Choroid plexus epithelial cell (primary cell): Measurements from ENCODE around the gene MTARC1.

Source experiments
- DNase-seq: peaks from one replicate; pipeline ENCODE4 v3.0.0-alpha.2; 2010; ENCODE audit warnings: low read depth
- H3K4me3 ChIP-seq: 2 replicates; pipeline ENCODE4 v1.5.1; 2011; ENCODE audit warnings: low read depth, mild to moderate bottlenecking, control low read depth, low read length, moderate library complexity
- TF ChIP-seq, protein P1 (sequence below): conservative IDR thresholded peaks from 2 replicates; pipeline ENCODE4 v1.5.1; 2011; ENCODE audit warnings: low read depth, mild to moderate bottlenecking, control low read depth, inconsistent platforms, low read length, moderate library complexity

MTARC1 gene

DNA sequence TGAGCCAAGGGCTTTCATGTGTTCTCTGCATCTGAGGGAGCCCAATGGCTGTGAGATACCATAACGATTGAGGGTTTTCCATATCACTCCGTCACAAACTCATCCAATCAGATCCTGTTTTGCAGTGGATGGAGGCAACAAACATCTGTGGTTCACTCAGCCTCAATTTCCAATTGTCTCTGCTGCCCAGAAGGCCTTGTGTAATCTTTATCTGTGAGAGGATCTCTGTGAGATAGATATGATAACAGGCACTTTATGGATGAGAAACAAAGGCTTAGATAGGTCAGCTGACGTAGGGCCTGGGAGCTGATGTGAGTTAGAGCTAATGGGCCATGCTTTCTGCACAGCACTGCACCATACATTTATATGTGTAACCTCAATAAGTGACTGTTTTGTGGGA lies 3.3 kb upstream of the MTARC1 start:
- DNase-seq, result no peak
- TF ChIP-seq, protein P1, sequence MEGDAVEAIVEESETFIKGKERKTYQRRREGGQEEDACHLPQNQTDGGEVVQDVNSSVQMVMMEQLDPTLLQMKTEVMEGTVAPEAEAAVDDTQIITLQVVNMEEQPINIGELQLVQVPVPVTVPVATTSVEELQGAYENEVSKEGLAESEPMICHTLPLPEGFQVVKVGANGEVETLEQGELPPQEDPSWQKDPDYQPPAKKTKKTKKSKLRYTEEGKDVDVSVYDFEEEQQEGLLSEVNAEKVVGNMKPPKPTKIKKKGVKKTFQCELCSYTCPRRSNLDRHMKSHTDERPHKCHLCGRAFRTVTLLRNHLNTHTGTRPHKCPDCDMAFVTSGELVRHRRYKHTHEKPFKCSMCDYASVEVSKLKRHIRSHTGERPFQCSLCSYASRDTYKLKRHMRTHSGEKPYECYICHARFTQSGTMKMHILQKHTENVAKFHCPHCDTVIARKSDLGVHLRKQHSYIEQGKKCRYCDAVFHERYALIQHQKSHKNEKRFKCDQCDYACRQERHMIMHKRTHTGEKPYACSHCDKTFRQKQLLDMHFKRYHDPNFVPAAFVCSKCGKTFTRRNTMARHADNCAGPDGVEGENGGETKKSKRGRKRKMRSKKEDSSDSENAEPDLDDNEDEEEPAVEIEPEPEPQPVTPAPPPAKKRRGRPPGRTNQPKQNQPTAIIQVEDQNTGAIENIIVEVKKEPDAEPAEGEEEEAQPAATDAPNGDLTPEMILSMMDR, result no peak

DNA sequence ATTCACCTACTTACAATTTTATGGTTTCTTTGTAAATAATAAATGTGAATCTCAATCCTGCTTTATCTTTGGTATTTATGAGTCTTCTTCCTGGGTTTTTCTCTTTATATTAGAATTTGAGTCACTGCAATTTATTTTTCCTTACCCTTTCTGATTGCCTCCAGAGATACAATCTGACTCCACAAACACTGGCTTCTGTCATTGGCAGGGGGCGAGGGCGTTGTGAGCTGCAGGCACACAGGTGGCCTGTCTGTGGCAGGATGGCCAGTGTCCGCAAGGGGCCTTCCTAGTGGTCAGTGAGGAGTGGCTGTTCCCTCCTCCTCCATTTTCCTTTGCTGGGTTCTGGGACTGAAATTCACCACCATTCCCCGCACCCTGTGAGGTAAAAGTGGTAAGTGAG lies 2.0 kb upstream of the MTARC1 start:
- H3K4me3 ChIP-seq, result no peak overlapping the region
- TF ChIP-seq, protein P1, result no peak
- DNase-seq, result no peak

More for the DNA sequence above, 3.3 kb upstream of the MTARC1 start:
- H3K4me3 ChIP-seq, result no peak overlapping the region

DNA sequence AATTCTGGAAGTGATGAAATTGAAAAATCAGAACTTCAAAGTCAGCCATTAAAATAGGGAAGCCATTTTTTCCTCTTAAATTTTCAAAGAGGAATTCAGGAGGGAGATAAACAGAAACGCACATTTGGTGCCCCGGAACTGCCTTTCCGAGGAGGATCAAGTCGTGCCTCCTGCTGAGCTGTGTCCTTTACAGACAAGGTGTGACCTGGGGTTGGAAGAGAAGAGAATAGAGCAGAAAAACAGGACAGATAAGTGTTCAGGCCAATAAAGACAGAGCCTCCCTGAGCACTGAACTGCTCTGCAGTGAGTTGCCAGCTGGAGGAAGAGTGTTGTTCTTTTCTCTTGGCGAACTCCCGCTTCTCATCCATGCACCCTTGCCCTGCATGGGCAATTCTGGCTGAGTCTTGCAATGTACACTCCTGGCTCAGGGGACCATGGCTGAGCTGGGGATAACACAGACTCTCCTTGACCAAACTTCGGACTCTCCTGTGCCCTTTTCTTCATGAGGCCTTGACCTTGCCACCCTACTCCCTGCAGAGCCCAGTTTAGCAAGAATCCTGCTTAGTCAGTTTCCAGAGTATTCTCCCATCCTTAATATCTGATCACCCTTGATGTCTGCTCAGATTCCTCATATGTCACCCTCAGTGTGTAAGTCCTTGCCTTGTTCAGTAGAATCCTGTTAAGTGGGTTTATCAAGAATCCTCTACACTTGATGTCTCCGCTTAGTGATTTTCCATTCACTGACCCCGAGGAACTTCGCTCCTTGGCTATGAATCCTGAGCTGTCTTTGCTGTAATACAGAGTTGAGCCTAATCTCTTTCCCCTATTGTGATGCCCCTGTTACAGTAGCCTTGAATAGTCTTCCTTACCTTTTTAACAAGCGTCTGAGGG lies 1.3 kb upstream of the MTARC1 start:
- H3K4me3 ChIP-seq, result no peak overlapping the region
- TF ChIP-seq, protein P1, result no peak
- DNase-seq, result no peak

DNA sequence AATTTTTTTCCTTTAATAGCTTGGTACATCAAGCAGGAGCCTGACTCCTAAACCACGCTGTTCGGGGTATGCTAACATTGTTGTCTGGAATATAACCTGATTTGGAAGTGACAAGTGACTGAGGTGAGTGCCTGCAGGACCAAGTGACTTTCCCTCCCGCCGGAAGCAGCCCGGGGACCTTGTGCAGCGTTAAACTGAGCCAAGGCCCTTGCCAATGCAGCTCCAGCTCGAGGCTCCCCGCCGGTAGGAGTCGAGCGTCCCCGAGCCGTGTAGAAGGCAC lies 716 bp upstream of the MTARC1 start:
- TF ChIP-seq, protein P1, result no peak
- peak overlapping the region; percentile 55 for H3K4me3 ChIP-seq
- DNase-seq, result no peak

DNA sequence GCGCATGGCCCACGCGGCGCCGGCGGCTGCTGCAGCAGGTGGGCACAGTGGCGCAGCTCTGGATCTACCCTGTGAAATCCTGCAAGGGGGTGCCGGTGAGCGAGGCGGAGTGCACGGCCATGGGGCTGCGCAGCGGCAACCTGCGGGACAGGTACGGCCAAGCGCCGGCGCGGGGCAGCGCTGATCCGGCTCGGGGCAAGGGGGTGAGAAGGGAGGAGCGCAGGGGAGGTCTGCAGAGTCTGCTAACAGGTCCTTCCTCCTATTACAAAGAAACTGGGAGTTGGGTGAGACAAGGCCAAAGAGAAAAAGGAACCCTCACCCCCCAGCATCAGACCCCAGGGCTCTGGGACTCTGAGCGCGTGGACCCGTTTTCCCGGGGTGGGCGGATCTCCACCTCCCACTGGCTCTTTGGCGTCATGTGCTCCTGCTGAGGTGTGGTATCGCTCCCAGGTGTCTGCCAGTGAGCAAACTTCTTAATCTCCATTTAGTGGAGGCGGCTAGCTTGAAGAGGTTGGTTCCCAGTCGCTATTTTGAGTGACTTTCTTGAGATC lies 431 bp downstream of the MTARC1 start:
- no peak for DNase-seq
- H3K4me3 ChIP-seq, result peak overlapping the region; percentile 55
- TF ChIP-seq, protein P1, result no peak

DNA sequence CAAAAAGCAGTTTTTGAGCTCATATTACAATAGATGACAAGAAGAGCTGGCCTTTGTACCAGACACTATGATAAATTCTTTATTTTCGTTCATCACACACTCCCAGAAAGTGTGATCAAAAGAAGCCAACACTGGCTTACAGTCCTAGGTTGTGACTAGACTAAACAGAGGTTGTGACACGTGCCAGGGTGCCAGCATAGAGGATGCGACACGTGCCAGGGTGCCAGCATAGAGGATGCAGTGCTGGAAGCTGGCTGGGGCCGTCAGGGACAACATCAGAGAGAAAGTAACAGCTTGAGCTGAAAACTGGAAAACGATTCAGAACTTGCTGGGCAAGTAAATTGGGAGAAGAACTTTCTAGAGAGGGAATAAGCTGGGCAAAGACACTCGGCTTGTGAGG lies 2.2 kb downstream of the MTARC1 start:
- no peak for DNase-seq
- TF ChIP-seq, protein P1, result no peak
- H3K4me3 ChIP-seq, result no peak overlapping the region
